Upper lobe of left lung (tissue), 6 donors: ENCODE results near the gene RASGRF1. TPM values are rescaled to one million over a fixed set of nuclear protein-coding genes. Genes with fewer than 3 reads are reported as not detected.

ENCODE experiments used
- ATAC-seq, 2 donors: fragments of 200-7000 bp; cut with Tn5 transposase; one replicate each; pipeline ENCODE4 v1.9.1; 2022; ENCODE audit warnings: mild to moderate bottlenecking in 2 of 2, moderate library complexity in 2 of 2; ENCODE audit not compliant: low FRiP score in 2 of 2
- DNase-seq, 2 donors: peaks; one replicate each; pipeline ENCODE4 v3.0.0-alpha.2; 2019 to 2020
- H3K27ac ChIP-seq, 4 donors: fragments of 200-600 bp; sonication (generic); one replicate each; pipeline ENCODE4 v1.5.1; 2016 to 2019
- H3K27me3 ChIP-seq, 4 donors: fragments of 200-600 bp; sonication (generic); one replicate each; pipeline ENCODE4 v1.5.1; 2017 to 2019
- H3K36me3 ChIP-seq, 4 donors: fragments of 200-600 bp; sonication (generic); one replicate each; pipeline ENCODE4 v1.5.1; 2016 to 2019
- H3K4me1 ChIP-seq, 4 donors: fragments of 200-600 bp; sonication (generic); one replicate each; pipeline ENCODE4 v1.5.1; 2018 to 2019
- H3K4me3 ChIP-seq, 4 donors: fragments of 200-600 bp; sonication (generic); one replicate each; pipeline ENCODE4 v1.5.1; 2017 to 2019; ENCODE audit warnings: mild to moderate bottlenecking in 2 of 4, moderate library complexity in 1 of 4
- H3K9me3 ChIP-seq, 4 donors: fragments of 200-600 bp; sonication (generic); one replicate each; pipeline ENCODE4 v1.5.1; 2018 to 2019
- CTCF ChIP-seq, 6 experiments: fragments of 450-650 bp in 4 of 6; fragments of 200-600 bp in 2 of 6; sonication (generic) in 2 of 6; IDR thresholded peaks; one replicate each; pipeline ENCODE4 v1.5.1; 2016 to 2019; ENCODE audit warnings: antibody characterized with exemption in 6 of 6
- EP300 ChIP-seq, 4 donors: sonication (generic); formaldehyde crosslinking; IDR thresholded peaks; one replicate each; pipeline ENCODE4 v1.5.1; 2017; ENCODE audit warnings: antibody characterized with exemption in 4 of 4, control low read depth in 2 of 4
- POLR2A ChIP-seq, 4 donors: fragments of 450-650 bp; IDR thresholded peaks; one replicate each; pipeline ENCODE4 v1.5.1; 2016 to 2017; ENCODE audit warnings: antibody characterized with exemption in 4 of 4, mild to moderate bottlenecking in 2 of 4
- POLR2AphosphoS5 ChIP-seq, 2 donors: sonication (generic); formaldehyde crosslinking; IDR thresholded peaks; one replicate each; pipeline ENCODE4 v1.5.1; 2017; ENCODE audit warnings: antibody characterized with exemption in 2 of 2
- WGBS, 2 donors: methylation state at CpG; one replicate each; pipeline ENCODE4 v1.1.5; 2017 to 2018; 5-methylcytosine and 5-hydroxymethylcytosine counted together
- total RNA-seq, 6 donors: library from RNA; depleted of rRNA in 4 of 6; stranded (reverse); fragments of >200 nt in 4 of 6; gene quantifications; one replicate each; pipeline versions ENCODE4 v1.1.0 to v1.2.1, GENCODE V29; 2016 to 2021
- donor health status: DM: no; HTN: no; CAD: no; lungs with moderate emphysema.
- donor health status: DM: no; HTN: yes; CAD: no; lungs with severe emphysema.

The RASGRF1 gene
- total RNA-seq, 6 donors from 2014 or later, result 27.2 to 64.6 (median 54.7) TPM

GRCh38 chr15:78983146-78983918, 107.2 kb downstream of the RASGRF1 start:
- ATAC-seq (peak in 1 of 2 donors; percentile 3), DNase-seq (no peak)
- TF ChIP-seq EP300 (IDR thresholded peaks at IDR 0.05), result no peak
- TF ChIP-seq POLR2A (IDR thresholded peaks at IDR 0.05), result no peak
- no peak for TF ChIP-seq POLR2AphosphoS5 (IDR thresholded peaks at IDR 0.05)
- no peak for TF ChIP-seq CTCF (IDR thresholded peaks at IDR 0.05)
- Histone ChIP-seq H3K27me3 (no peaks in the 10 kb centered on the region), H3K4me1 (peaks cover 6 to 18% (median 13%) of the 10 kb centered on the region in 4 donors), H3K9me3 (no peaks in the 10 kb centered on the region), H3K36me3 (no peaks in the 10 kb centered on the region), H3K4me3 (no peak overlapping the region), H3K27ac (peak overlapping the region in 1 of 4 donors; percentile 44)
- WGBS, 2 donors, result 70 to 77% methylated on average over 4 to 5 of the region's 5 CpGs

- no peaks in the 10 kb centered on the region for H3K36me3 ChIP-seq
- 78 to 82% methylated on average over 10 of the region's 10 CpGs for WGBS, 2 donors
- no peak overlapping the region for H3K4me3 ChIP-seq
- peak overlapping the region in 1 of 4 donors; percentile 44 for H3K27ac ChIP-seq
- TF ChIP-seq POLR2AphosphoS5 (IDR thresholded peaks at IDR 0.05) (no peak), POLR2A (IDR thresholded peaks at IDR 0.05) (no peak), CTCF (IDR thresholded peaks at IDR 0.05) (no peak), EP300 (IDR thresholded peaks at IDR 0.05) (no peak)
- peaks cover 2 to 12% (median 7%) of the 10 kb centered on the region in 4 donors for H3K4me1 ChIP-seq
- no peaks in the 10 kb centered on the region for H3K27me3 ChIP-seq
- no peaks in the 10 kb centered on the region for H3K9me3 ChIP-seq
- no peak for DNase-seq
- peak in 1 of 2 donors; percentile 37 for ATAC-seq
Observed at GRCh38 chr15:78982736-78983135, 107.8 kb downstream of the RASGRF1 start.

- H3K27me3 ChIP-seq, result no peaks in the 10 kb centered on the region
- TF ChIP-seq CTCF (IDR thresholded peaks at IDR 0.05) (no peak), POLR2AphosphoS5 (IDR thresholded peaks at IDR 0.05) (no peak), POLR2A (IDR thresholded peaks at IDR 0.05) (no peak), EP300 (IDR thresholded peaks at IDR 0.05) (no peak)
- H3K36me3 ChIP-seq, result no peaks in the 10 kb centered on the region
- H3K4me3 ChIP-seq, result no peak overlapping the region
- peaks cover 0 to 8% (median 7%) of the 10 kb centered on the region in 4 donors for H3K4me1 ChIP-seq
- H3K27ac ChIP-seq, result peak overlapping the region in 1 of 4 donors; percentile 44
- no peaks in the 10 kb centered on the region for H3K9me3 ChIP-seq
- ATAC-seq (no peak), DNase-seq (no peak)
- 87 to 92% methylated on average over 9 to 11 of the region's 11 CpGs for WGBS, 2 donors
Observed at GRCh38 chr15:78981532-78982313, 108.9 kb downstream of the RASGRF1 start.

- Histone ChIP-seq H3K36me3 (no peaks in the 10 kb centered on the region), H3K4me3 (no peak overlapping the region), H3K27ac (peak overlapping the region in 2 of 4 donors; percentile 24 to 36), H3K4me1 (peaks cover 0 to 10% (median 7%) of the 10 kb centered on the region in 4 donors), H3K27me3 (no peaks in the 10 kb centered on the region), H3K9me3 (no peaks in the 10 kb centered on the region)
- ATAC-seq, result peak; percentile 27 to 59
- 50 to 62% methylated on average over 17 of the region's 17 CpGs for WGBS, 2 donors
- DNase-seq, result peak; percentile 67 to 68
- TF ChIP-seq CTCF (IDR thresholded peaks at IDR 0.05) (peak; percentile 39 to 77 (median 66)), EP300 (IDR thresholded peaks at IDR 0.05) (no peak), POLR2AphosphoS5 (IDR thresholded peaks at IDR 0.05) (peak in 1 of 2 donors; percentile 16)
Observed at GRCh38 chr15:78979456-78980320, 110.9 kb downstream of the RASGRF1 start.
